ENCODE data around the gene ISG20. TPM values are rescaled to one million over a fixed set of nuclear protein-coding genes. Genes with fewer than 3 reads are reported as not detected.
A peak's percentile ranks its signal among the peaks of the same experiment; 100 is the strongest.

ISG20 gene
- polyA plus RNA-seq (2011; rRNA removed) (1.8 and 4.2 TPM in 2 replicates), polyA minus RNA-seq (2011; rRNA and poly(A)+ RNA removed) (0.72 and 1.2 TPM in 2 replicates)

- ChIA-PET CTCF (interaction anchor here (1.0 to 2.0 kb wide), 5 partner anchors 10 to 196 kb away, joined by 3 to 14 read pairs (median 4); no protein-coding TSS in a partner anchor), POLR2A (interaction anchor here (0.9 kb wide), 1 partner anchor 44 kb away, joined by 3 read pairs; no protein-coding TSS in a partner anchor)
- peak; percentile 80 for DNase-seq (ENCODE audit: low read depth)
- no peaks in the 10 kb centered on the region for H3K27me3 ChIP-seq (ENCODE audit: control insufficient read depth, insufficient read depth, low read length)
- no peaks in the 10 kb centered on the region; the same call in 1 of the 2 replicates for H3K36me3 ChIP-seq (ENCODE audit: control insufficient read depth, insufficient read depth, low read length)
- TF ChIP-seq CTCF (IDR thresholded peaks at IDR 0.05; ENCODE audit: insufficient read depth, low read depth, low read length): peak; percentile 61
- H3K4me3 ChIP-seq (ENCODE audit: low read depth, low read length): peak within 1 kb of the TSS; percentile 46
These were observed at the start of gene ISG20 for GRCh38 chr15:88638626-88639372. TSS of gene ISG20 (plus strand) at chr15:88639016. CDS start at chr15:88639367, 351 bp downstream.

GRCh38 chr15:88590759-88591158 is 48.1 kb upstream of the ISG20 start:
- Histone ChIP-seq H3K36me3 (ENCODE audit: control insufficient read depth, insufficient read depth, low read length) (no peaks in the 10 kb centered on the region), H3K27me3 (ENCODE audit: control insufficient read depth, insufficient read depth, low read length) (no peaks in the 10 kb centered on the region), H3K4me3 (ENCODE audit: low read depth, low read length) (no peak overlapping the region)
- ChIA-PET CTCF (no interaction called here), POLR2A (no interaction called here)
- no peak for TF ChIP-seq CTCF (IDR thresholded peaks at IDR 0.05; ENCODE audit: insufficient read depth, low read depth, low read length)
- no peak for DNase-seq (ENCODE audit: low read depth)

- POLR2A ChIA-PET: no interaction called here
- no peak for TF ChIP-seq CTCF (IDR thresholded peaks at IDR 0.05; ENCODE audit: insufficient read depth, low read depth, low read length)
- CTCF ChIA-PET: no interaction called here
- Histone ChIP-seq H3K36me3 (ENCODE audit: control insufficient read depth, insufficient read depth, low read length) (no peaks in the 10 kb centered on the region), H3K27me3 (ENCODE audit: control insufficient read depth, insufficient read depth, low read length) (no peaks in the 10 kb centered on the region), H3K4me3 (ENCODE audit: low read depth, low read length) (no peak overlapping the region)
- no peak for DNase-seq (ENCODE audit: low read depth)
These were observed 47.4 kb upstream of the ISG20 start for GRCh38 chr15:88591384-88591783.

- Histone ChIP-seq H3K36me3 (ENCODE audit: control insufficient read depth, insufficient read depth, low read length) (no peaks in the 10 kb centered on the region), H3K4me3 (ENCODE audit: low read depth, low read length) (no peak overlapping the region), H3K27me3 (ENCODE audit: control insufficient read depth, insufficient read depth, low read length) (peaks cover 25% of the 10 kb centered on the region)
- ChIA-PET CTCF (no interaction called here), POLR2A (no interaction called here)
- DNase-seq (ENCODE audit: low read depth): no peak
- no peak for TF ChIP-seq CTCF (IDR thresholded peaks at IDR 0.05; ENCODE audit: insufficient read depth, low read depth, low read length)
These were observed 34.9 kb upstream of the ISG20 start for GRCh38 chr15:88603885-88604284.

- Histone ChIP-seq H3K27me3 (ENCODE audit: control insufficient read depth, insufficient read depth, low read length) (peaks cover 25% of the 10 kb centered on the region), H3K36me3 (ENCODE audit: control insufficient read depth, insufficient read depth, low read length) (no peaks in the 10 kb centered on the region), H3K4me3 (ENCODE audit: low read depth, low read length) (no peak overlapping the region)
- no peak for DNase-seq (ENCODE audit: low read depth)
- CTCF ChIA-PET: no interaction called here
- POLR2A ChIA-PET: no interaction called here
- no peak for TF ChIP-seq CTCF (IDR thresholded peaks at IDR 0.05; ENCODE audit: insufficient read depth, low read depth, low read length)
These were observed 34.2 kb upstream of the ISG20 start for GRCh38 chr15:88604381-88605188.

Measured in BJ (cell line).